Heart left ventricle (tissue), 16 donors: ENCODE results near the gene ZNF853. TPM values are rescaled to one million over a fixed set of nuclear protein-coding genes. Genes with fewer than 3 reads are reported as not detected.
A peak's percentile ranks its signal among the peaks of the same experiment; 100 is the strongest.

Experiments used
- ATAC-seq, 4 donors: fragments of 200-7000 bp; cut with Tn5 transposase; one replicate each; pipeline ENCODE4 v1.9.1; 2020 to 2022; ENCODE audit warnings: moderate library complexity in 4 of 4, mild to moderate bottlenecking in 3 of 4, moderate number of reproducible peaks in 1 of 4
- DNase-seq, 5 donors: peaks; one replicate each; pipeline ENCODE4 v3.0.0-alpha.2; 2020
- H3K27ac ChIP-seq, 12 donors: fragments of 200-600 bp; sonication (generic) in 4 of 12; one replicate each; pipeline versions ENCODE4 v1.5.0 to v1.8.0; 2016 to 2022; ENCODE audit warnings: mild to moderate bottlenecking in 2 of 12
- H3K27me3 ChIP-seq, 9 donors: fragments of 200-600 bp; sonication (generic) in 2 of 9; one replicate each; pipeline versions ENCODE4 v1.5.1 to v1.8.0; 2016 to 2022; ENCODE audit warnings: mild to moderate bottlenecking in 3 of 9
- H3K36me3 ChIP-seq, 9 donors: fragments of 200-600 bp; sonication (generic) in 2 of 9; one replicate each; pipeline versions ENCODE4 v1.5.0 to v1.8.0; 2018 to 2022; ENCODE audit warnings: mild to moderate bottlenecking in 2 of 9
- H3K4me1 ChIP-seq, 12 donors: fragments of 200-600 bp; sonication (generic) in 4 of 12; one replicate each; pipeline versions ENCODE4 v1.5.0 to v1.8.0; 2016 to 2022; ENCODE audit warnings: mild to moderate bottlenecking in 3 of 12
- H3K4me3 ChIP-seq, 12 donors: fragments of 200-600 bp; sonication (generic) in 4 of 12; one replicate each; pipeline versions ENCODE4 v1.5.0 to v1.8.0; 2017 to 2022; ENCODE audit warnings: mild to moderate bottlenecking in 9 of 12, moderate library complexity in 4 of 12
- H3K9me3 ChIP-seq, 12 donors: fragments of 200-600 bp; sonication (generic) in 4 of 12; one replicate each; pipeline versions ENCODE4 v1.5.0 to v1.8.0; 2016 to 2022; ENCODE audit warnings: mild to moderate bottlenecking in 1 of 12
- CTCF ChIP-seq, 12 donors: fragments of 200-600 bp; sonication (generic) in 4 of 12; IDR thresholded peaks; one replicate each; pipeline versions ENCODE4 v1.5.0 to v1.8.0; 2018 to 2022; ENCODE audit warnings: antibody characterized with exemption in 12 of 12, mild to moderate bottlenecking in 5 of 12
- POLR2A ChIP-seq, 2 donors: fragments of 450-650 bp; IDR thresholded peaks; one replicate each; pipeline ENCODE4 v1.6.1; 2017; ENCODE audit warnings: antibody characterized with exemption in 2 of 2, mild to moderate bottlenecking in 2 of 2, moderate library complexity in 2 of 2
- WGBS, 4 donors: extraction: QIAGEN DNeasy Blood & Tissue Kit in 2 of 4; methylation state at CpG; one replicate each; pipeline versions ENCODE4 v1.1.5 to v1.1.7; 2013 to 2018; 5-methylcytosine and 5-hydroxymethylcytosine counted together
- intact Hi-C, 10 donors: fragments of 100-400 bp; cut with DNase I; formaldehyde crosslinking; loops; one replicate each; pipeline versions ENCODE4 v1.11.1 to v1.14.2; 2022
- polyA plus RNA-seq, 2 donors: library from polyadenylated mRNA; stranded (reverse); fragments of 200-250 nt; gene quantifications; one replicate each; pipeline ENCODE4 v1.2.3, GENCODE V29; 2013
- total RNA-seq, 9 donors: library from RNA; depleted of rRNA in 2 of 9; stranded (reverse); fragments of >200 nt in 2 of 9; fragmentation: NEBNext Ultra II Directional in 3 of 9; extraction: Animal tissue kit (Norgen Biotek cat#: 25700) in 3 of 9; gene quantifications; one replicate each; pipeline versions ENCODE4 v1.1.0 to v1.2.4, GENCODE V29; 2016 to 2023
- donor health status: ischemic (EF 13 %, LVEDD 7.1; RV severe dilation, severe dysfunction).
- donor health status: healthy with polysubstance abuse.
- donor health status: DM: no; HTN: yes; CAD: no.
- donor health status: DM: no; HTN: no; CAD: no.
- donor health status: ischemic (EF 25% LVEDD 6.9; RV normal size, moderate dysfunction).
- donor health status: ischemic (EF 25% LVEDD 5.7; RV mildly dilated, moderate dysfunction).
- donor health status: healthy.
- donor health status: DM: yes; HTN: yes; CAD: no.
- donor health status: ischemic (EF 35%, LVEDD 5.7; RV mildly dilated, moderate dysfunction).
- donor health status: nonischemic (EF 11% LVEDD 7.7; RV severe dilation, severe dysfunction).
- donor health status: DM: yes; HTN: yes; CAD: no.
- donor health status: PGD.
- donor health status: ischemic (EF 29% LVEDD 5.4; RV normal size, mild dysfunction).
- donor health status: nonischemic (EF 23%, LVEDD 6.1; RV moderate dilation, normal function).

ZNF853 gene
- total and polyA plus RNA-seq, 11 donors, result 3.1 to 27.8 (median 11.5) TPM

- no peak overlapping the region for H3K4me3 ChIP-seq
- H3K27me3 ChIP-seq, result no peaks in the 10 kb centered on the region
- TF ChIP-seq CTCF (IDR thresholded peaks at IDR 0.05), result no peak
- TF ChIP-seq POLR2A (IDR thresholded peaks at IDR 0.05), result no peak
- H3K9me3 ChIP-seq, result peaks cover 0 to 8% (median 0%) of the 10 kb centered on the region in 12 donors
- intact Hi-C loops, result no loop called here
- peaks cover 0 to 100% (median 68%) of the 10 kb centered on the region in 9 donors for H3K36me3 ChIP-seq
- H3K4me1 ChIP-seq, result peaks cover 0 to 8% (median 0%) of the 10 kb centered on the region in 12 donors
- DNase-seq (peak in 1 of 5 donors; percentile 25), ATAC-seq (peak; percentile 29 to 69 (median 42))
- no peak overlapping the region for H3K27ac ChIP-seq
- WGBS, 4 donors, result 63 to 83% (median 73%) methylated on average over 6 to 8 of the region's 8 CpGs
Observed at GRCh38 chr7:6647080-6647479, 31.7 kb downstream of the ZNF853 start.

GRCh38 chr7:6647541-6647940, 32.1 kb downstream of the ZNF853 start:
- WGBS, 4 donors, result 90 to 96% (median 93%) methylated on average over 7 to 14 of the region's 14 CpGs
- H3K36me3 ChIP-seq, result peaks cover 0 to 100% (median 70%) of the 10 kb centered on the region in 9 donors
- peaks cover 0 to 8% (median 0%) of the 10 kb centered on the region in 12 donors for H3K4me1 ChIP-seq
- ATAC-seq, result no peak
- H3K4me3 ChIP-seq, result no peak overlapping the region
- H3K27ac ChIP-seq, result no peak overlapping the region
- H3K27me3 ChIP-seq, result no peaks in the 10 kb centered on the region
- peaks cover 0 to 11% (median 0%) of the 10 kb centered on the region in 12 donors for H3K9me3 ChIP-seq
- intact Hi-C loops, result no loop called here
- peak in 1 of 5 donors; percentile 7 for DNase-seq
- TF ChIP-seq POLR2A (IDR thresholded peaks at IDR 0.05) (no peak), CTCF (IDR thresholded peaks at IDR 0.05) (no peak)

DNA sequence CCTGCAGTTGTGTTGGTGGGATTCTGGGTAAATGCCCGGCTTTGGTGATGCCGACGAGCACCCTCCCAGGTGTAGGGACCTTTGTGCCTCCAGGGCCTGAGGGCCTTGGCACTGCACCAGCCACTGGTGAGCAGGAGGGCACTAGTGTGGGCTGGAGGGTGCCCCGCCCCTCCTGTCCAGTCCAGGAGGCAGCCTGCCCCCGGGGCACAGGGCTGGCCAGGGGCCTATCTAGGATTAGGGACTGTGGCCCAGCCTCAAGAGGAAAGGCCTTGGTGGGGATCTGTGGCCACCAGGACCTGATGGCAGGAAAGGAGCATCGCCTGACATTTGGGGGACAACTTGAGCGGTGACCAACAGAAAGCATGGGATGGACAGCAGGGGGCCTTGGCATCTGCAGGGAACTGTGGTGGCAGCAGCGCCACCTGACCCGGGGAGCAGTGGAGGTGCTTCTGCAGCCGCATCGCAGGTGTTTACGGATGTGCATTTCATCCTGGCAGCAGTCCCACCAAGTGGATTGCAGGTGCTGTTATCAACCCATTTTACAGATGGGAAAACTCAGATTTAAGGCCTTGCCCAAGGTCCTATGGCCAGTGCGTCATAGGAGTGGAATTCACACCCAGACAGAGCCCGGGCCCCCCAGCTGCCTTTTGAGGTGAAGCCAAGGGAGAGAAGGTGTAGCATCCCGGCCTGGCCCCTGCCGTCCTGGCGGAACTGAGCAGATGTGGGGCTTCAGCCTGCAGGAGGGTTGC, 32.8 kb downstream of the ZNF853 start:
- Histone ChIP-seq H3K9me3 (peaks cover 0 to 11% (median 0%) of the 10 kb centered on the region in 12 donors), H3K4me3 (no peak overlapping the region), H3K4me1 (peaks cover 0 to 8% (median 0%) of the 10 kb centered on the region in 12 donors), H3K27me3 (no peaks in the 10 kb centered on the region), H3K27ac (no peak overlapping the region), H3K36me3 (peaks cover 0 to 97% (median 69%) of the 10 kb centered on the region in 9 donors)
- DNase-seq (peak in 1 of 5 donors; percentile 55), ATAC-seq (no peak)
- TF ChIP-seq CTCF (IDR thresholded peaks at IDR 0.05) (no peak), POLR2A (IDR thresholded peaks at IDR 0.05) (no peak)
- 88 to 95% (median 91%) methylated on average over 10 to 17 of the region's 17 CpGs for WGBS, 4 donors
- intact Hi-C loops, result no loop called here

GRCh38 chr7:6648815-6649104, 33.4 kb downstream of the ZNF853 start:
- H3K36me3 ChIP-seq, result peaks cover 0 to 91% (median 65%) of the 10 kb centered on the region in 9 donors
- no peak for TF ChIP-seq POLR2A (IDR thresholded peaks at IDR 0.05)
- no peak for TF ChIP-seq CTCF (IDR thresholded peaks at IDR 0.05)
- no peak overlapping the region for H3K4me3 ChIP-seq
- no peaks in the 10 kb centered on the region for H3K27me3 ChIP-seq
- ATAC-seq (no peak), DNase-seq (peak in 1 of 5 donors; percentile 33)
- intact Hi-C loops, result no loop called here
- 87 to 100% (median 91%) methylated on average over 1 to 5 of the region's 5 CpGs for WGBS, 4 donors
- H3K9me3 ChIP-seq, result peaks cover 0 to 11% (median 0%) of the 10 kb centered on the region in 12 donors
- H3K27ac ChIP-seq, result no peak overlapping the region
- H3K4me1 ChIP-seq, result peaks cover 0 to 8% (median 0%) of the 10 kb centered on the region in 12 donors
